ENCODE data around the gene STK17A. TPM values are rescaled to one million over a fixed set of nuclear protein-coding genes. Genes with fewer than 3 reads are reported as not detected.

The STK17A gene
- total RNA-seq, 6 experiments from 2014 or later: 59.0 to 79.2 (median 62.8) TPM

DNA sequence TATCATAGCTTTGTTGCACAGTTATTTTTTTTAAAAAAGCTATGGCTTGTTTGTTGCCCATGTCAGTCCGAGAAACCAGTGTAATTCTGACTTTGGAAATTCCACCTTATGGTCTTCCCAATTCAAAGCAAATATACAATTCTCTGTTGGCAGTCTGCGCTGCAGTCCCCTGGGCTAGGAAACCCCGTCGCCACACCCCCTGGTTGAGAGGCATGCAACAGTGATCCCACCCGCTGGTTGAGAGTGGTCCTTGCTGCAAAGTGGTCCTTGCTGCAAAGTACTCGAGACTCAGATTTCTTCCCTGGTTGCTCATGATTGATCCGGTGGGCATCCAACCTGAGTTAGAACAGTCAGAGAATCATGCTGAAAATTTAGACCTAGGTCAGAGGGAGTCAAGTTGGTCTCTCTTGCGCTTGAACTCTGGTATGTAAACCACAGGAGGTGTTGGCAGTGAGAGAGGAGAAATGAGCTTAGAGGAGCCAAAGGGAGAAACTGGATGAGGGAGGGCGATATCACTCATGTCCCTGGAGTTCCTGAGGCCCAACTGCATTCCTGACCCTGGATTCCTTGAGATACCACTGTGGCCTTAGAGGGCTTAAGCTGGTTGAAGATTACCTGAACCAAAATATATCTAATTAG is 45.0 kb upstream of the STK17A start:
- H3K4me1 Mint-ChIP-seq (ENCODE audit: low read depth): peaks cover 45% of the 10 kb centered on the region
- no peaks in the 10 kb centered on the region for H3K9me3 Mint-ChIP-seq
- no peak for DNase-seq
- no peak overlapping the region for H3K4me3 Mint-ChIP-seq
- peaks cover 8% of the 10 kb centered on the region for H3K27me3 Mint-ChIP-seq (ENCODE audit: insufficient read depth)
- no peaks in the 10 kb centered on the region for H3K36me3 Mint-ChIP-seq (ENCODE audit: low read depth)
- H3K27ac Mint-ChIP-seq: no peak overlapping the region
- TF ChIP-seq, protein P1, sequence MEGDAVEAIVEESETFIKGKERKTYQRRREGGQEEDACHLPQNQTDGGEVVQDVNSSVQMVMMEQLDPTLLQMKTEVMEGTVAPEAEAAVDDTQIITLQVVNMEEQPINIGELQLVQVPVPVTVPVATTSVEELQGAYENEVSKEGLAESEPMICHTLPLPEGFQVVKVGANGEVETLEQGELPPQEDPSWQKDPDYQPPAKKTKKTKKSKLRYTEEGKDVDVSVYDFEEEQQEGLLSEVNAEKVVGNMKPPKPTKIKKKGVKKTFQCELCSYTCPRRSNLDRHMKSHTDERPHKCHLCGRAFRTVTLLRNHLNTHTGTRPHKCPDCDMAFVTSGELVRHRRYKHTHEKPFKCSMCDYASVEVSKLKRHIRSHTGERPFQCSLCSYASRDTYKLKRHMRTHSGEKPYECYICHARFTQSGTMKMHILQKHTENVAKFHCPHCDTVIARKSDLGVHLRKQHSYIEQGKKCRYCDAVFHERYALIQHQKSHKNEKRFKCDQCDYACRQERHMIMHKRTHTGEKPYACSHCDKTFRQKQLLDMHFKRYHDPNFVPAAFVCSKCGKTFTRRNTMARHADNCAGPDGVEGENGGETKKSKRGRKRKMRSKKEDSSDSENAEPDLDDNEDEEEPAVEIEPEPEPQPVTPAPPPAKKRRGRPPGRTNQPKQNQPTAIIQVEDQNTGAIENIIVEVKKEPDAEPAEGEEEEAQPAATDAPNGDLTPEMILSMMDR (IDR thresholded peaks at IDR 0.05): no peak

DNA sequence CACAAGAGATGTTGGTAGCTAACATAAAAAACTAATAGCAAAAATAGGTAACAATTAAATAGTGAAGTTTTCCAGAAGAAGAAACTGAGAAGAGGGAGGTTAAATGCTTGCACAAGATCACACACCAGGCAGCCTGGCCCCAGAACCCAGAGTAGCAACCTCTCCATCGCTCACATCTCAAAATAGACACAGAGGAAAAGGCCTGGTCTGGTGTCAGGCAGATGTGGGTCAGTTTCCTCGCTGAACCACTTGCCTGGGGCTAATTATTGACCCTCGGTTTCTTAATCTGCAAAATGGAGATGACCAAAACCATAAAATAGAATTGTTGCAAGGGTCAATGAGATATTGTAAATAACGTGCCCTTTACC is 44.5 kb upstream of the STK17A start:
- H3K9me3 Mint-ChIP-seq: no peaks in the 10 kb centered on the region
- H3K36me3 Mint-ChIP-seq (ENCODE audit: low read depth): no peaks in the 10 kb centered on the region
- no peak overlapping the region for H3K4me3 Mint-ChIP-seq
- H3K27ac Mint-ChIP-seq: no peak overlapping the region
- H3K4me1 Mint-ChIP-seq (ENCODE audit: low read depth): peaks cover 45% of the 10 kb centered on the region
- peaks cover 8% of the 10 kb centered on the region for H3K27me3 Mint-ChIP-seq (ENCODE audit: insufficient read depth)
- TF ChIP-seq, protein P1 (IDR thresholded peaks at IDR 0.05): no peak
- DNase-seq: no peak

DNA sequence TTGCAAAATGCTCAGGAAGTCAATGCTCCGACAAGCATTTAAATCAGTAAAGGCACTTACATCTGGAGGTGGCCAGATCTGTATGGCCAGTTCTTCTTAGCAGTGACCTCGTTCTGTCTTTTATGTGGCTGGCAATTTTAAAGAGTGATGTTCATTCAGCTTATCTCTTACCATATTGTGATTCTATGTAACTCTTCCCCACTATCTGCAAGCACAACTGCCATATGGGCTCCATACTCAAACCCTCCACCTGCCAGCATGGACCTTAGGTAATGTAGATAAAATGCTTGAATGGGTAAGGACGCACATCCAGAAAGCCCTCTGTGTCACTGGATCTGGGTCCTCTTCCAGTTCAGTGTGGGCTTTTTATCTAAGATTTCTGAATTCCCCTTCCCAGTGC is 42.4 kb upstream of the STK17A start:
- Mint-ChIP-seq H3K9me3 (no peaks in the 10 kb centered on the region), H3K27ac (no peak overlapping the region), H3K27me3 (ENCODE audit: insufficient read depth) (peaks cover 11% of the 10 kb centered on the region), H3K4me1 (ENCODE audit: low read depth) (peaks cover 24% of the 10 kb centered on the region), H3K4me3 (no peak overlapping the region), H3K36me3 (ENCODE audit: low read depth) (peaks cover 1% of the 10 kb centered on the region; the same call in 1 of the 2 replicates)
- DNase-seq: no peak
- TF ChIP-seq, protein P1 (IDR thresholded peaks at IDR 0.05): no peak

DNA sequence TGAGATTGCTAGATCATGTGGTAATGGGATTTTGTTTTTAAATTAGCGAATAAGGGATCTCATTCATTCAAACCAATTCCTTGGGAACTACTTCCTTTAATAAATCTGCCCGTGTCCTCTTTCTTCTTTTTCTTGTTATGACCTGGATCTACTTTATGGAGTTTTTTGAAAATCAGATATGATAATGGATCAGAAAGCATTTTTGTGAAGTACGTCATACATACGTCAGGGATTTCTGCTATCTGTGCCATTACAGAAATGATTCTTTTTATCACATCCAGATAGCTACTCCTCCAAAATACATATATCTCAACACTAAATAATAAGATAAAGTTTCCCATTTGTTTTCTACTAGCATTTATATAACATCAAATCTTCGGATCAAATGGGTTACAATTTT is 40.2 kb upstream of the STK17A start:
- H3K4me1 Mint-ChIP-seq (ENCODE audit: low read depth): peaks cover 9% of the 10 kb centered on the region
- H3K4me3 Mint-ChIP-seq: no peak overlapping the region
- H3K27me3 Mint-ChIP-seq (ENCODE audit: insufficient read depth): peaks cover 18% of the 10 kb centered on the region

DNA sequence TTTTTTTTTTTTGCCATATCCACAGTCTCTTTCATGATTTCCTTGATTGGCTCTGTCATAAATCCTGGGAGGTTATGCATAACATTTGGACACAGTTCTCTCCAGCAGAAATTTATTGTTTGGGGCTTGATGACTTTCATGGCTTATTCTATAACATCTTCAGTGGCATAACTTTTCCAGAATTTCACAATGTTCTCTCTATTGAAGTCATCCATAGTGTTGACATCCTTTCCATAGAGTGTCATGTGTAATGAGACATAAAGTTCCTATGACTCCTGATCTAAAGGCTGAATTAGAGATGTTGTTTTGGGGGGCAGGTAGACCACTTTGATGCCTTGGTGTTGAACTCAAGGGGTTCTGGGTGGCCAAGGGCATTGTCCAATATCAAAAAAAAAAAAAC is 36.7 kb upstream of the STK17A start:
- no peak overlapping the region for H3K27ac Mint-ChIP-seq
- DNase-seq: no peak
- H3K4me3 Mint-ChIP-seq: no peak overlapping the region
- TF ChIP-seq, protein P1 (IDR thresholded peaks at IDR 0.05): no peak
- no peaks in the 10 kb centered on the region for H3K4me1 Mint-ChIP-seq (ENCODE audit: low read depth)
- H3K9me3 Mint-ChIP-seq: peaks cover 10% of the 10 kb centered on the region; the same call in 1 of the 2 replicates
- H3K27me3 Mint-ChIP-seq (ENCODE audit: insufficient read depth): peaks cover 13% of the 10 kb centered on the region
- peaks cover 9% of the 10 kb centered on the region; the same call in 1 of the 2 replicates for H3K36me3 Mint-ChIP-seq (ENCODE audit: low read depth)

More for the DNA sequence above, 40.2 kb upstream of the STK17A start:
- Mint-ChIP-seq H3K9me3 (peaks cover 10% of the 10 kb centered on the region; the same call in 1 of the 2 replicates), H3K27ac (no peak overlapping the region), H3K36me3 (ENCODE audit: low read depth) (peaks cover 9% of the 10 kb centered on the region; the same call in 1 of the 2 replicates)
- no peak for DNase-seq
- TF ChIP-seq, protein P1 (IDR thresholded peaks at IDR 0.05): no peak

Data from HFFc6 (cell line).